Adrenal gland (tissue), 12 donors: ENCODE data around the gene ELAPOR2. TPM values are rescaled to one million over a fixed set of nuclear protein-coding genes. Genes with fewer than 3 reads are reported as not detected.
"Not testable (repeated sequence)": the region's sequence is repeated elsewhere in the genome, so short reads cannot be mapped to it uniquely, and the experiment has no call there.

Experiments used
- DNase-seq, 7 donors: peaks; one replicate each; pipeline ENCODE4 v3.0.0-alpha.2; 2019 to 2020
- H3K27ac ChIP-seq, 5 donors: fragments of 200-600 bp; sonication (generic) in 4 of 5; 1 replicate in 3 of 5; 2 replicates in 2 of 5; pipeline versions ENCODE4 v1.5.1 to v1.8.0; 2016 to 2020; ENCODE audit warnings: mild to moderate bottlenecking in 1 of 5
- H3K27me3 ChIP-seq: fragments of 200-600 bp; 2 replicates; pipeline ENCODE4 v1.8.0; 2021
- H3K36me3 ChIP-seq, 2 donors: fragments of 200-600 bp; replicated peaks in 1 of 2; 1 replicate in 1 of 2; 2 replicates in 1 of 2; pipeline versions ENCODE4 v1.5.1 to v1.8.0; 2018 to 2022
- H3K4me1 ChIP-seq, 2 donors: fragments of 200-600 bp; replicated peaks in 1 of 2; 1 replicate in 1 of 2; 2 replicates in 1 of 2; pipeline versions ENCODE4 v1.5.1 to v1.8.0; 2018 to 2021
- H3K4me3 ChIP-seq, 4 donors: fragments of 200-600 bp; sonication (generic) in 3 of 4; one replicate each; pipeline ENCODE4 v1.5.1; 2016 to 2018
- H3K9me3 ChIP-seq, 3 donors: fragments of 200-600 bp; sonication (generic) in 1 of 3; replicated peaks in 1 of 3; 1 replicate in 2 of 3; 2 replicates in 1 of 3; pipeline versions ENCODE4 v1.5.1 to v1.8.0; 2016 to 2021
- CTCF ChIP-seq, 6 experiments: fragments of 450-650 bp in 4 of 6; fragments of 200-600 bp in 2 of 6; sonication (generic) in 1 of 6; IDR thresholded peaks; 1 replicate in 5 of 6; 2 replicates in 1 of 6; pipeline versions ENCODE4 v1.5.1 to v1.8.0; 2016 to 2021; ENCODE audit warnings: antibody characterized with exemption in 6 of 6, mild to moderate bottlenecking in 2 of 6, moderate library complexity in 1 of 6
- POLR2A ChIP-seq, 2 donors: fragments of 450-650 bp; IDR thresholded peaks; one replicate each; pipeline ENCODE4 v1.6.1; 2017; ENCODE audit warnings: antibody characterized with exemption in 2 of 2, mild to moderate bottlenecking in 2 of 2, moderate library complexity in 1 of 2
- WGBS, 4 donors: extraction: QIAGEN DNeasy Blood & Tissue Kit in 2 of 4; methylation state at CpG; one replicate each; pipeline versions ENCODE4 v1.1.5 to v1.1.7; 2013 to 2017; 5-methylcytosine and 5-hydroxymethylcytosine counted together
- intact Hi-C, 2 donors: fragments of 100-400 bp; cut with DNase I; formaldehyde crosslinking; loops; one replicate each; pipeline versions ENCODE4 v1.14.1 to v1.15.0; 2022 to 2023
- polyA plus RNA-seq, 3 donors: library from polyadenylated mRNA; stranded (reverse); fragments of 200-250 nt in 2 of 3; fragments of 350-450 nt in 1 of 3; fragmentation: Illumina TruSeq in 1 of 3; extraction: RNeasy Lipid Tissue Mini Kit (QIAGEN cat#74804) in 1 of 3; gene quantifications; one replicate each; pipeline ENCODE4 v1.2.3, GENCODE V29; 2013 to 2014
- total RNA-seq, 9 donors: library from RNA; depleted of rRNA in 4 of 9; stranded (reverse); fragments of >200 nt in 4 of 9; fragments of 120-200 nt in 1 of 9; fragmentation: NEBNext Ultra II Directional in 1 of 9; extraction: Animal tissue kit (Norgen Biotek cat#: 25700) in 1 of 9; gene quantifications; one replicate each; pipeline versions ENCODE4 v1.1.0 to v1.2.4, GENCODE V29; 2013 to 2023
- donor health status: healthy with polysubstance abuse.
- donor health status: Bipolar disorder and iron deficiency.
- donor health status: DM: yes; HTN: yes; CAD: no.
- donor health status: DM: no; HTN: no; CAD: no.
- donor health status: DM: no; HTN: no; CAD: no.
- donor health status: DM: yes; HTN: yes; CAD: no.

The ELAPOR2 gene
- total and polyA plus RNA-seq, 12 donors: 1.9 to 19.2 (median 7.0) TPM

- Histone ChIP-seq H3K4me1 (peaks cover 8 to 11% of the 10 kb centered on the region in 2 donors), H3K4me3 (no peak overlapping the region), H3K9me3 (no peaks in the 10 kb centered on the region), H3K27me3 (no peaks in the 10 kb centered on the region), H3K27ac (no peak overlapping the region), H3K36me3 (no peaks in the 10 kb centered on the region)
- 81 to 89% (median 85%) methylated on average over 3 of the region's 3 CpGs for WGBS, 4 donors
- TF ChIP-seq CTCF (IDR thresholded peaks at IDR 0.05): no peak
- TF ChIP-seq POLR2A (IDR thresholded peaks at IDR 0.05): no peak
- intact Hi-C loops: no loop called here
- DNase-seq: no peak
Measured at GRCh38 chr7:87056346-87056745, 3.1 kb downstream of the ELAPOR2 start.

GRCh38 chr7:87048839-87049238 is 10.6 kb downstream of the ELAPOR2 start:
- DNase-seq: no peak
- no peaks in the 10 kb centered on the region for H3K4me1 ChIP-seq
- no peak overlapping the region for H3K27ac ChIP-seq
- intact Hi-C loops: no loop called here
- TF ChIP-seq POLR2A (IDR thresholded peaks at IDR 0.05): no peak
- 43 to 100% (median 97%) methylated on average over 1 of the region's 1 CpG for WGBS, 4 donors
- no peaks in the 10 kb centered on the region for H3K27me3 ChIP-seq
- H3K36me3 ChIP-seq: no peaks in the 10 kb centered on the region
- H3K4me3 ChIP-seq: no peak overlapping the region
- no peaks in the 10 kb centered on the region for H3K9me3 ChIP-seq

DNA sequence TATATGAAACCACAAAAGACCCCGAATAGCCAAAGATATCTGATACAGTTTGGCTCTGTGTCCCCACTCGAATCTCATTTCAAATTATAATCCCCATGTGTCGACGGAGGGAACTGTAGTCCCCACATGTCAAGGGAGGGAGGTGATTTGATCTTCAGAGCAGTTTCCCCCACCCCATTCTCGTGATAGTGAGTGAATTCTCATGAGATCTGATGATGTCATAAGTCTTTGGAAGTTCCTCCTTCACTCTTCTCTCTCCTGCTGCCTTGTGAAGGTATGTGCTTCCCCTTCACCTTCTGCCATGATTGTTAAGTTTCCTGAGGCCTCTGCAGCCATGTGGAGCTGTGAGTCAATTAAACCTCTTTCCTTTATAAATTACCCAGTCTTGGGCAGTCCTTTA is 13.0 kb downstream of the ELAPOR2 start:
- no peaks in the 10 kb centered on the region for H3K36me3 ChIP-seq
- H3K4me1 ChIP-seq: no peaks in the 10 kb centered on the region
- TF ChIP-seq POLR2A (IDR thresholded peaks at IDR 0.05) (no peak), CTCF (IDR thresholded peaks at IDR 0.05) (no peak)
- DNase-seq: no peak
- no peaks in the 10 kb centered on the region for H3K27me3 ChIP-seq
- WGBS, 4 donors: 77 to 92% (median 81%) methylated on average over 5 of the region's 5 CpGs
- intact Hi-C loops: no loop called here
- no peak overlapping the region for H3K4me3 ChIP-seq
- no peaks in the 10 kb centered on the region for H3K9me3 ChIP-seq
- H3K27ac ChIP-seq: no peak overlapping the region

- WGBS, 4 donors: 66 to 83% (median 72%) methylated on average over 1 of the region's 2 CpGs
- H3K4me1 ChIP-seq, DNase-seq, H3K27me3 ChIP-seq, intact Hi-C loops, H3K4me3 ChIP-seq, H3K36me3 ChIP-seq, H3K9me3 ChIP-seq, H3K27ac ChIP-seq: not testable (repeated sequence)
Measured at GRCh38 chr7:87044713-87045112, 14.7 kb downstream of the ELAPOR2 start.

DNA sequence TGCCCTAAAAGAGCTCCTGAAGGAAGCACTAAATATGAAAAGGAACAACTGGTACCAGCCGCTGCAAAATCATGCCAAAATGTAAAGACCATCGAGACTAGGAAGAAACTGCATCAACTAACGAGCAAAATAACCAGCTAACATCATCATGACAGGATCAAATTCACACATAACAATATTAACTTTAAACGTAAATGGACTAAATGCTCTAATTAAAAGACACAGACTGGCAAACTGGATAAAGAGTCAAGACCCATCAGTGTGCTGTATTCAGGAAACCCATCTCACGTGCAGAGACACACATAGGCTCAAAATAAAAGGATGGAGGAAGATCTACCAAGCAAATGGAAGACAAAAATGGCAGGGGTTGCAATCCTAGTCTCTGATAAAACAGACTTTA is 17.9 kb downstream of the ELAPOR2 start:
- H3K36me3 ChIP-seq, H3K4me1 ChIP-seq, H3K27ac ChIP-seq, H3K9me3 ChIP-seq, DNase-seq, H3K27me3 ChIP-seq, intact Hi-C loops, H3K4me3 ChIP-seq: not testable (repeated sequence)
- WGBS, 4 donors: 75 to 85% (median 80%) methylated on average over 4 to 5 of the region's 5 CpGs

DNA sequence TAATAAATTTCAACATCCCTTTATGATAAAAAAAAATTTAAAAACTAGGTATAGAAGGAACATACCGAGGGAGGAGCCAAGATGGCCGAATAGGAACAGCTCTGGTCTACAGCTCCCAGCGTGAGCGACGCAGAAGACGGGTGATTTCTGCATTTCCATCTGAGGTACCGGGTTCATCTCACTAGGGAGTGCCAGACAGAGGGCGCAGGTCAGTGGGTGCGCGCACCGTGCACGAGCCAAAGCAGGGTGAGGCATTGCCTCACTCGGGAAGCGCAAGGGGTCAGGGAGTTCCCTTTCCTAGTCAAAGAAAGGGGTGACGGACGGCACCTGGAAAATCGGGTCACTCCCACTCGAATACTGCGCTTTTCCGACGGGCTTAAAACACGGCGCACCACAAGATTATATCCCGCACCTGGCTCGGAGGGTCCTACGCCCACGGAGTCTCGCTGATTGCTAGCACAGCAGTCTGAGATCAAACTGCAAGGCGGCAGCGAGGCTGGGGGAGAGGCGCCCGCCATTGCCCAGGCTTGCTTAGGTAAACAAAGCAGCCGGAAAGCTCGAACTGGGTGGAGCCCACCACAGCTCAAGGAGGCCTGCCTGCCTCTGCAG is 19.7 kb downstream of the ELAPOR2 start:
- H3K4me3 ChIP-seq: peak overlapping the region in 1 of 4 donors; percentile 19
- H3K9me3 ChIP-seq, H3K4me1 ChIP-seq, H3K27me3 ChIP-seq, H3K27ac ChIP-seq, intact Hi-C loops, H3K36me3 ChIP-seq: not testable (repeated sequence)
- peak in 4 of 7 donors; percentile 6 to 20 (median 11) for DNase-seq
- WGBS, 4 donors: 75 to 88% (median 83%) methylated on average over 14 to 32 of the region's 34 CpGs
